Effector CD4-positive, alpha-beta T cell (primary cell): ENCODE measurements around the gene VCPKMT.
A peak's percentile ranks its signal among the peaks of the same experiment; 100 is the strongest.
"Not testable (repeated sequence)": the region's sequence is repeated elsewhere in the genome, so short reads cannot be mapped to it uniquely, and the experiment has no call there.

ENCODE experiments used
- DNase-seq: peaks from one replicate; pipeline ENCODE4 v3.0.0-alpha.2; 2020

The VCPKMT gene

DNA sequence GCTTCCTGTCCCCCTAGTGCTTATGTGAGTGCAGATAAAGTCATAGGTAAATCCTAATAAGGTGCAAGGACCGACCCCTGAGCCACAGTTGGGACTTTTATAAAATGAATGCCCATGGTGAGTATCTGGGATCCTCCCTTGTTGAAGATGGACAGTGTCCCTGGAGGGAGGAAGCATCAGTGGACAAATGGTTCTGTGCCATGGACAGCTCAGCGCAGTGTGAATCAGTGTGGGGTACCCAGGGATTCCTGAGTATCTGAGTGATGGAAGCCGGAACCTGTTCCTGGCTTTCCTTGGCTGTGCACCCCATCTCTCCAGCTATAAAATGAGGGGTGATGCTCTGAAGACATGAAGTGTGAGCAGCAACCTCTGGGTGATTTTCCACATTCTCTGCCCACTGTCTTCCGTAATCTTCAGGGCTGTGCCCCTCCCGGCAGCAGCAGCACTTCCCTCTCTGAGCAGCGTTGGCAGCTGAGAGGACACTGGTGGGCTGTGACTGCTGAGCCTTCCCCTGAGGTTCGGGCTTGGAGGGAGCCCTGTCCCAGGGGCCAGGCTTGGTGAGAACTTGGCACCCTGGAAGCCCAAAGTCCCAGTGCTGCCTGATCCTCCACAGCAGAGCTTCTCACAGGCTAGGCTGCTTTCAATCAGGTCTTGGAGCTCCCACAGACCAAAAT is 25.0 kb downstream of the VCPKMT start:
- DNase-seq: no peak

DNA sequence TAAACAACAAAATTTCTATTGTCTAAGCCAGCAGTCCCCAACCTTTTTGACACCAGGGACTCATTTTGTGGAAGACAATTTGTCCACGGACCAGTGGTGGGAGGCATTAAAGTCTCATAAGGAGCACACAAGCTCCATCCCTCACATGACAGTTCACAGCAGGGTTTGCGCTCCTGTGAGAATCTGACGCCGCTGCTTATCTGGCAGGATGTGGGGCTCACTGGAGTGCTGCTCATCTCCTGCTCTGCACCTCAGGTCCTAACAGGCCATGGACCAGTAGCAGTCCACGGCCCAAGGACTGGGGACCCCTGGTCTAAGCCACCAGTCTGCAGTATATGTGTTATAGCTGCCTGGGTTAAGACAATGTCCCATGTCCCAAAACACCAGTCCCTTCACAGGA is 27.2 kb downstream of the VCPKMT start:
- DNase-seq: no peak

DNA sequence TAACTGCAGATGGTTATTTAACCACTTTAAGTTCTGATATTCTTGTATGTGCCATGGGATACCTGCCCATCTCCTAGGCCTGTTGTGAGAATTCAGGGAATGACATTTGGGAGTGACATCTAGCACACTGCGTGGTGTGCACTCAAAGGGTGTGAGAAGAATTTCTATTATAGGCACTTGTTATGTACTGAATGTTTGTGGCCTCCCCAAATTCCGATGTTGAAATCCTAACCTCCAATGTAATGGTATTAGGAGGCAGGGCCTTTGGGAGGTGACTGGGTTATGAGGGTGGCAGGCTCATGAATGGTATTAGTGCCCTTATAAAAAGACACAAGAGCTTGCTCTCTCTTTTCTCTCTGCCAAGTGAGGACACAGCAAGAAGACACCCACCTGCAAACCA is 27.6 kb downstream of the VCPKMT start:
- no peak for DNase-seq

DNA sequence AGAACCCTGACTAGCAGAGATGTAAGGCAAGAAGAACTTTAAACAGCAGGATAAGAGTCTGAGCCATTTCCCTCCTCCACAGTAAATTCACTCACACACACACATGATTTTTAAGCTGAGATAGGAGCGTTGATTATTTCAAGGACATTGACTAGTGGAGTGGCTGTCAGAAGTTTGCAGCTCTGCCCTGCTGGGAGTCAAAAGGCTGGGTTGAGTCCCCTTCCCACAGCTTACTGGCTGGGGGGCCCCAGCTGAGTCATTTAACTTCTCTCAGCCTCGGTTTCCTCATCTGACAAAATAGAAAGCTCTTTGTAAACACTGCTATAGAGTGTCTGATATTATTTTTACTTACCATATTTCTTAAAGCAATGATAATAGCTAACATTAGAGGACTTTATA is 28.3 kb downstream of the VCPKMT start:
- DNase-seq: no peak

DNA sequence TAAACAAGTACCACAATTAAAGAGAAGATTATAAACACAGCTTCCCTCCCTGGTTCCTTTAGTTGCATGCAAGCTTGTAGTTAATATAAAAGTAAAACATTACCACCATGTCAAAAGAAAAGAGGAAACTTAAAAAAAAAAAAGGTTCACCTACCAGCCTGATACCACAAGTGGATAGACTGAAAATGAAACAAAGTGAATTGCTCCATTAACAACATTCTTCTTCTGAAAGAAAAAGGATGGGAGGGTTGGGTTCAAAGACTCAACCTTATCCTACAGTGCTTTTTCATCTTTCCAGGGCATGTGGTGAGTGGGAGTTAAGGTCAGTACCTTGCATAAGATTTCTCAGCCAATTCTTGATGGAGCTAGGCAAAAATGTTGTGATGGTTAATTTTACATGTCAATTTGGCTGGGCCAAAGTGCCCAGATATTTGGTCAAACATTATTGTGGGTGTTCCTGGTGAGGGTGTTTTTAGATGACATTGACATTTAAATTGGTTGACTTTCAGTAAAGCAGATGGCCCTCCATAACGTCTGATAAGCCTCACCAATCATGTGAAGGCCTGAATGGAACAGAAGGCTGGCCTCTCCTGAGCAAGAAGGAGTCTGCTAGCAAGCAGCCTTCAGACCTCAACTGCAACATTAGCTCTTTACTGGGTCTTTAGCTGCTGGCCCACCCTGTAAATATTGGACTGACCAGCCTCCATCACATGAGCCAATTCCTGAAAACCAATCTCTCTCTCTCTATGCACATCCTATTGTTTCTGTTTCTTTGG is 28.8 kb downstream of the VCPKMT start:
- no peak for DNase-seq

DNA sequence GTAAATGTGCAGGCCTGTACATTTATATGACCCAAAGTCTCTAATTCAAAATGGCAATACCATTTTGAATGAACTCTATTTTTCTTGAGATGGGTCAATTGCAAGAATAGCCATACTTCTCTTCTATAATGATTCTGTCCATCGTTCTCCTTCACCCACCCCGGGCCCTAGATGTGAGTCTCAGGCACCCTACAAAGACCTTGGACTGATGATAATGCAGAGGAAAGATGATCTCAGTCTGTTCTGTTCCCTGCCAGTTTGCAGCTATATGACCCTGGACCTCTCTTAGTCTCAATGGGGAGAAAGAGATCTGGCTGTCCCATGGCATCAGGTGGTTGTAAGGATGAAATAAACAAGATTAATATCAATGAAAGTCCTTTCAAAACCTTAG is 30.1 kb downstream of the VCPKMT start:
- DNase-seq: no peak

DNA sequence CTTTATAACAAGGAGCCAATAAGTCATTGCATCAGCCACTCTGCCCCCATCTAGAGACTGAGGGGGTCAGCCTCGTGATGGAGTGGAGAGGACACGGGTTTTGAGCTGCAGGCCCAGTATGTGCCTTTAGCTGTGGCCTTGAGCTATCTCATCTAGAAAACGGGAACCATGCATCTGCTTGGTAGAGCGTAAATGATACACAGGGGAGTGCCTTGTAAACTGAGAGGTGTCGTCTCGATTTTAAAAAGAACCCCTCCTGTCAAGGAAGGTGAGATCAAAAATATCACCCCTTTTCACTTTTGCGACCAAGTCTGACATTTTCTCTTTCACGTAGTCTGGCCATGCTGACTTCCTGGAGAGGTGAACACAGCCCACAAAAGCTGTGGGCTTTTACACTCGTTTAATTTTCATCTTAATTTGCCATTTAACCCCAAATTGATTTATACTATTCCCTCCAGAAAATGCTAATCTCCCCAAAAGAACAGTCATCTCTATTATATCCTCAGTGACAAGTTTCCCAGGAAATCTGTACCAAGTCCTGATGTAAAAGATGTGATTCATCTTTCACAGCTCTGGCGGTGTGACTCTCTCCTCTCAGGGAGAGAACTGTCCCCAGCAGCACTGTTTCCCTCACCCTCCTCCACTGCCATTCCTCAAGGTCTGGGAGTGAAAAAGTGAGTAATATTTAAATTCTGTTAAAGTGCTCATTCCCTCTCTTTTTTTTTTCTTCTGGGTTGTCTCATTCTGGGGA is 30.6 kb downstream of the VCPKMT start:
- no peak for DNase-seq

DNA sequence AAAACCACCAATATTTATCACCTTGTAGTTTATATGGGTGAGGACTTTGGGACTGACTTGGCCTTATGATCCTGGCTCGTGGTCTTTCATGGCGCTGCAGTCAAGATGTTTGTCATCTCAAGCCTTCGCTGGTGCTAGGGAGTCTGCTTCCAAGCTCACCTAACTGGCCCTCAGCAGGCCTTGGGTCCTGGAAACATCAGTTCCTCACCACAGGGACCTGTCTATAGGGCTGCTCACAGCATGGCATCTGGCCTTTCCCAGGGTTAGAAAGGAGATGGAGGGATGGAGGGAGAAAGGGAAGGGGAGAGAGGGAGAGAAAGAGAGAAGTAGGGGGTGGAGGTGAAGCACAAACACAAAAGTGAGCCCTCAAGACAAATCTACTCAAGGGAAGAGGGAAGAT is 31.7 kb downstream of the VCPKMT start:
- no peak for DNase-seq

DNA sequence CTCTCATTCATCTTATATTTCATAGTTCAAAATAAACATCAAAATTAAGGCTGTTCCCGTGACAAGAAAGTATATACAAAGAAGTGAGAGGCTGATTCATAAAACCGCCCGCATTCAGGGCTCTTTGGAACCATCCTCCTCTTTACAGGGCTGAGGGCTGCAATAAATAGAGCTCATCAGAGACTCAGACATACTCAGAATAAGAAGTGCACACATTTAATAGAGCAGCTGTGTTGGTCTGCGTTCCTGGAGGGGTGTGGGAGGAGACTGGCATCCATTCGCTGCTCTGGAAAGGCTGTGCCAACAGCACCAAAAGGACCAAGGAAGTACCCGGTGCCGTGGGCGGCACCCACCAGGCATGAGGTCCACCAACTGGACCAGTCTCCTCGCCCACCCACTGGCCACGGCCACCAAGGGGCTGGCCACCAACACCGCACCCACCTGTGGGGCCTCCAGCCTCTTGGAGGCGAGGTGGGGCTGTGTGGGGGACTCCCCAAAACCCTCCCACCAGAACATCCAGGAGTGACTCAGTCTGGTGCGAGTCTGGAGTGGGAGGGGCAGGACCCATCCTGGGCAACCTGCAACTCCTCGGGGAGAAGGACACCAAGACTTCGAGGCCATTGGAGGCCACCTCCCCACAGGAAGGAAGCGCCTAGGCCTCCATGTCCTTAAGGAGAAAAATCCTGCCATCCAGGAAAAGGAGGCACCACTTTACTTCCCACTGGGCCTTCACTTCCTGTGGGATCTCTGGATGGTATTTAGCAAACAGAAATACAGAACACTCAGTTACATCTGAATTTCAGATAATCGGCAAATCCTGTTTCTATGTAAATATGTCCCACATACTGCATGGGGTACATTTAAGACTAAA is 32.7 kb downstream of the VCPKMT start:
- peak; percentile 42 for DNase-seq

DNA sequence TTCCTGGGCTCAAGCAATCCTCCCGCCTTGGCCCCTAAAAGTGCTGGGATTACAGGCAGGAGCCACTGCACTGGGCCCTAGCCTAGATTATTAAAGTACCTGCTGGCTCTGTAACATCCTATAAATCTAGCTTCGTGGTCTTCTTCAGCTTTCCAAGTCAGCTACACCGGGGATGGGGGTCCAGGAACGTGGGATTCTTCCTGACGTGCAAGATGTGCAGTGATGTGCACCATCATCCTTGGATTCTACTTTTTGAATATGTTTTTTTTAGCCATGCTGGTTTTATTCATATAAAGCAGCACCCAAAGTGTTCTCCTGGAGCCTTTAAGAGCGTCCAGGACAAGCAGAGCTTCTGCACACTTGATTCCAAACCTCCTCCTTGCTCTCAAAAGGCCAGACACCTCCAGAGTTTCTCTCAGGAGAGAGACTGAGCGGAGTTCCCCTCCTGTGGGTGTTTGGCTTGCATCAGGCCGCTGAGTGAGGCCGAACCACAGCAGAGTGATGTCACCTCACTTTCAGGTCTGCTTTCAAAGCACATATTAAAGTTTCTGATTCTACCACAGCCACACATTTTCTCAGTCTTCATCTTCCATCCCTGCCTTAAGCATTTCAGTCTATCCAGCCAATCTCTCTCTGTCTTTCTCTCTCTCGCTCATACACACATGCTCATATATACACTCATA is 33.4 kb downstream of the VCPKMT start:
- peak; percentile 80 for DNase-seq

DNA sequence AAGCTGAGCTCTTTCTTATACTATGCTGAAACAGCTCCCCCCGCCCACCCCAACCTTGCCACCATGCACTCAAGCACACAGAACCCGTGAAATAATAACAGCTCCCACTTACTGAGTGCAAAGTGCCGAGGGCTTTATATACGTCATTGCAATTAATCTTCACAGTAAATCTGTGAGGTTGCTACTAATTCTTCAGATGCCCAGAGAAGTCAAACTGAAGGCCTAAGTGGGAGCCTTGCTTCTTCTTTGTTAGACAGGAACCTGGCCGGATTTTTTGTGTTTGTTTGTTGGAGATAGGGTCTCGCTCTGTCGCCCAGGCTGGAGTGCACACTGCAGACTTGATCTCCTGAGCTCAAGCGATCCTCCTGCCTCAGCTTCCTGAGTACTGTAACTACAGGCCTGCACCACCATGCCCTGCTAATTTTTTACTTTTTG is 34.0 kb downstream of the VCPKMT start:
- DNase-seq: peak; percentile 67

DNA sequence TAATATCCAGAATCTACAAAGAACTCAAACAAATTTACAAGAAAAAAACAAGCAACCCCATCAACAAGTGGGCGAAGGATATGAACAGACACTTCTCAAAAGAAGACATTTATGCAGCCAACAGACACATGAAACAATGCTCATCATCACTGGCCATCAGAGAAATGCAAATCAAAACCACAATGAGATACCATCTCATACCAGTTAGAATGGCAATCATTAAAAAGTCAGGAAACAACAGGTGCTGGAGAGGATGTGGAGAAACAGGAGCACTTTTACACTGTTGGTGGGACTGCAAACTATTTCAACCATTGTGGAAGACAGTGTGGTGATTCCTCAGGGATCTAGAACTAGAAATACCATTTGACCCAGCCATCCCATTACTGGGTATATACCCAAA is 37.3 kb downstream of the VCPKMT start:
- DNase-seq: not testable (repeated sequence)

DNA sequence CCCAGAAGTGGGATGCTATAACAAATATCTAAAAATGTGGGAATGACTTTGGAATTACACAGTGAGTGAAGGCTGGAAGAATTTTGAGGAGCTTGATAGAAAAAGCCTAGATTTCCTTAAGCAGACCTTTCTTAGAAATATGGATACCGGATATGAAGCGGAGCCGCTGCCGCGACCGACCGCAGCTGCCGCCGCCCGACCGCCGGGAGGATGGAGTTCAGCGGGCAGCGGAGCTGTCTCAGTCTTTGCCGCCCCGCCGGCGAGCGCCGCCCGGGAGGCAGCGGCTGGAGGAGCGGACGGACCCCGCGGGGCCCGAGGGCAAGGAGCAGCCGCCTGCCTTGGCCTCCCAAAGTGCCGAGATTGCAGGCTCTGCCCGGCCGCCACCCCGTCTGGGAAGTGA is 42.7 kb downstream of the VCPKMT start:
- not testable (repeated sequence) for DNase-seq

DNA sequence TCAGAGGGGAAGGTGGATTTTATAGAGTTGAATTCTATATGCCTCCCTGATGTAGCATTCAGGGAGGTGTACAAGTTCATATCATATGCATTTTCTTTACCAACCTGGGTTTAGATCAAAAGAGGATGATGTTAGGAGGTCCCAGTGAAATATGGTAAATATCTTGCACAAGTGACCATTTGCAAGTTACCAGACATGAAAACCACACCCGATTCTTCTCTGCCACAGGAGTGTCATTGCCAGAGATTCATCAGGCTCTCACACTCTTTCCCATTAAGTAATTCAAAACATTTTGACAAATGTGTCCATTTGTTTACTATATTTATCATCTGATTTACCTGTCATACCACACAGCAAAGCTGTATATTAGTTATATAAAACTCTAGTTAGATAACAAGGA is 44.0 kb downstream of the VCPKMT start:
- DNase-seq: no peak

DNA sequence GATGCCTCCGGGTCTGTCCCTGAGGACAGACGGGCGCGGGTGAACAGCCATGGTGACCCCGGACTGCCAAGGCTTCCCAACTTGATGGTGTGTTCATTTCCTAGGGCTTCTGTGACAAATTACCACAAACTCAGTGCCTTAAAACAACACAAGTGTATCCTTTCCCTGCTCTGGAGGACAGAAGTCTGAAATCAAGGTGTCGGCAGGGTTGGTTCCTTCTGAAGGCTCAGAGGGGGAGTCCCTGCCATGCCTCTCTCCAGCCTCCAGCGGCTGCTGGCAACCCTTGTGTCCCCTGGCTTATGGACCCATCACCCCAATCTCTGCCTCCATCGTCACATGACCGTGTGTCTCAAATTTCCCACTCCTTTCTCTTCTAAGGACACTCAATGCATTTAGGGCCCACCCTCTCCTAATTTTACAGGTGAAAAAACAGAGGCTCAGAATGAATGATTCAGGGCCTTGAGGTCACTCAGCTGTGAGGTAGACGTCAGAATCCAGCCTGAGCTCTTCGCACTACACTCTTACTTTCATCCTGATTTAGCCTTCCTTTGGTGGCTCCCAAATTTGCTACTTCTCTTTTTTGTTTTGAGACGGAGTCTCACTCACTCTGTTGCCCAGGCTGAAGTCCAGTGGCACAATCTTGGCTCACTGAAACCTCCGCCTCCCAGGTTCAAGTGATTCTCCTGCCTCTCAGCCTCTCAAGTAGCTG is 45.4 kb downstream of the VCPKMT start:
- DNase-seq: no peak

DNA sequence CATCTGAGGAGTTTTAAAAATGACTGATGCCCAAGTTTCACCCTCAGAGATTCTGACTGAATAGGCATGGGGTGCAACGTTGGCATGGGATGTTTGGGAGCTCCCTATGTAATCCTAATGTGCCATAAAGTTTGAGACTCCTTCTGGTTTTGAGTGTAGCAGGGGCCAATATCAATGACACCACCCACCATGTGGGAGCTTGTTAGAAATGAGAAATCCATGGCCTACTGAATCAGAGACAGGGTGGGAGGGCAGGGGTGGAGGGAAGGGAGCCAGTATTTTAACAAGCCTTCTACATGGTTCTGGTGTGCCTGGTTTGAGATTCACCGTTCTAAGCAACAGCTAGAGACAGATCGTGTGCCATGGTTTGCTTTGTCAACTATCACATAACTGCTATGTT is 46.1 kb downstream of the VCPKMT start:
- no peak for DNase-seq

DNA sequence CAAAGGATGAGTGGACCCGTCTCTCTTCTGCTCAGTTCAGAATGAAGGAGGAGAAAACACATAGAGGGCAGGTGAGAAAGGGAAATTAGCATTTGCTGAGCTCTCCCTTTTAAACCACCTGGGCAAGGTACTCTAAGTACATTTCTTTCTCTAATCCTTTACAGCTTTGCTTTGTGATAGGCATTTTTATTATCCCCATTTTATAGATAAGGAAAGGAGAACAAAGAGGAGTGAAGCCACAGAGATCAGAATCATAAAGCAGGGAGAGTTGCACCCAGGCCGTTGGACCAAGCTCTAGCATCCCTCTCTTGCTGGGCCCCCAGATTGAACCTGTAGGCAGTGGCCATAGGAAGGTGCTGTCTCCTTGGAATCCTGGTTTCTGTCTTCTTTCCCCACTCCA is 47.0 kb downstream of the VCPKMT start:
- no peak for DNase-seq

DNA sequence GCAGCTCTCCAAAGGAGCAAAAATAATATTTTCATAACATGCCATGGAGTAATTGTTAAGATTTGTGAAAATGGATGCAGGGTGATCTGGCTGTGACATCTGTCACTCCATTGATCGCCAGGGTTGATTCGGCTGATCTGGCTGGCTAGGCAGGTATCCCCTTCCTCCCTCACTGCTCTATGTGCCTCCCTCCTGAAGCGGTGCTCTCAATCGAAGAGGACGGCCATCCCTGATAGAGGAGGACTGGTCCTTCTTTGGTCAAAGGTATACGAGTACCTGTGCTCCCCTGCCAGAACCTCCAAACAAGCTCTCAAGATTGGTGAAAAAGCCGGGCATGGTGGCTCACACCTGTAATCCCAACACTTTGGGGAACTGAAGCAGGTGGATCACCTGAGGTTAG is 47.9 kb downstream of the VCPKMT start:
- DNase-seq: no peak

DNA sequence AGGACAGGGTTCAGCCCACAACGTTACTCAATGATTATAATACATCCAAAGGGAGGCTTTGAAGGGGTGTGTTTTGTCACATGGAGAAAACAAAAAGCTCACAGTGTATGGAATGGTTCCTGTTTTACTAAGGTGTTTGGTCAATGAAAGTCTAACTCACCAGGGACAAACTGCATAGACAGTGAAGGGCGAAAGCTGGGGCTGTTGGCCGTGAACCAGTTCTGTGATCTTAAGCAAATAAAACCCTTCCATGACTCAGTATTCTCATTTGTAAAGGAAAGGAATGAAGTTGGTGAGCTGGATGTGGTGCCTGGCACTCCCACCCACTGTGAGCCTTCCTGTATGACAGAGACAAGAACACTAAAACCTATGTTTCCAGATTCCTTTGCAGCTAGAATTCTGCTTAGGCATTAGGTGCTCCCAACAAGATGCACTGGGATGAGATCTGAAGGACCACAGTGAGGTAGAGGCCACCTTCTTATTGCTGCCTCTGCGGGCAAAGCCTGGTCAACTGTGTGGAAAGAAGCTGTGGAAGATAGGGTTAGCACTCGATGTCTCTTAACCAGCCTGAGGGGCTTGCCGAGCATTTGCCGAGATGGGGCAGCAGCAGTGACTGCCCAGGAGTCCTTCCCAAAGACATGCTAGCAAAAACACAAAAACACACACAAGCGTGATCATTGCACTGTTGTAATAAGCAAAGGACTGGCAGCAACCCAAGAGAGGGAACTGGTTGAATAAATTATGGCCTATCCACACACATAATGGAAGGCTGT is 48.5 kb downstream of the VCPKMT start:
- no peak for DNase-seq

DNA sequence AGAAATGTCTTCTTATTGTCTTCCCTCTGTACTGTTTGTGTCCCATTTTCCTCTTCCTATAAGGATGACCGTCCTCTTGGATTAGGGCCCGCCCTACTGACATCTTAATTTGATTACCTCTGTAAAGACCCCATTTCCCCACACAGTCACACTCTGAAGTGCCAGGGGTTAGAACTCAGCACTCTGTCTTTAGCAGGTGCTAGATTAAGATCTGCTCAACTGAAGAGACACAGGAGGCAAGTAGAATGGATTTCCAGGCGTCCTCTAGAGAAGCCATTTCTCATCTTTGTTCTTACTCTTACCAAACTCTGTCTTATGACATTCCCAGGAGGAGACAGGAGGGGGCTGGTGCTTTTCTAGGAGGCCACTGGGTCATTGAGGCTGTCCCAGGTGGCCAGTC is 50.8 kb downstream of the VCPKMT start:
- no peak for DNase-seq

DNA sequence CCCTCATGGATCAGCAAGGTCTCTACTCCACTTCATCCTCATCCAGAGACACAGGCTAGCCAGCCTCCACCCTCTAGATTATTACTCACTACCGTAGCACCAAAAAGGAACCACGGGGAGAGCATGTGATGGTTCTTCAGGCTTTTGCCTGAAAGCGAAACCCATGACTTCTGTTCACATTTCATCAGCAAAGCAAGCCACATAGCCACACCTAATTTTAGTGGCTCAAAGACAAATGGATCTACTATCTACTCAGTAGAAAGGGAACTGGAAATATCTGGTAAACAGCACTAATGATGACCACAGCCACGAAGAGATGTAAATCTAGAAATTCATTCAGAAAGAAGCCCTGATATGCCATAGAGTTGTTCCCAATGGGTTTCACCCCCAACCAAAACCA is 51.4 kb downstream of the VCPKMT start:
- DNase-seq: peak; percentile 46
